HG02642 (cell line): ENCODE data around the gene PDE10A.

Experiments used
- ATAC-seq: cut with Tn5 transposase; IDR thresholded peaks from one replicate; pipeline ENCODE4 v1.9.1; 2021; ENCODE audit warnings: mild to moderate bottlenecking; ENCODE audit not compliant: unreplicated experiment, poor library complexity

Gene PDE10A

GRCh38 chr6:165662749-165663376, at the start of gene PDE10A:
Gene PDE10A (minus strand): TSS chr6:165663241. CDS start chr6:165662811, 430 bp downstream.
- no peak for ATAC-seq

DNA sequence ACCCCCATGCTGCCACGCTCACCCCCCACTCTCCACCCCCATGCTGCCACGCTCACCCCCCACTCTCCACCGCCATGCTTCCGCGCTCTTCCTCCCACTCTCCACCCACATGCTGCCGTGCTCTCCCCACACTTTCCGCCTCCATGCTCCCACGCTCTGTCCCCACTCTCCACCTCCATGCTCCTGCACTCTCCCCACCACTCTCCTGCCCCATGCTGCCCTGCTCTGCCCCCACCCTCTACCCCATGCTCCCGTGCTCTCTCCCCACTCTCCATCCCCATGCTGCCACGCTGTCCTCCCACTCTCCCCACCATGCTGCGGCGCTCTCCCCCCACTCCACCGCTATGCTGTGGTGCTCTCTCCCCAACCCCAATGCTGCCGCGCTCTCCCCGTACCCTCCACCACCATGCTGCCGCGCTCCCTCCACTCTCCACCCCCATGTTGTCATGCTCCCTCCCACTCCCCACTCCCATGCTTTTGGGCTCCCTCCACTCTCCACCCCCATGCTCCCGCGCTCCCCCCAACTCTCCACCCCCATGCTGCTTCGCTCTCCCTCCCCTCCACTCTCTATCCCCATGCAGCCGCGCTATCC, 46.0 kb upstream of the PDE10A start:
- no peak for ATAC-seq

GRCh38 chr6:165707067-165707853, 44.2 kb upstream of the PDE10A start:
- ATAC-seq: no peak

GRCh38 chr6:165705941-165706340, 42.9 kb upstream of the PDE10A start:
- no peak for ATAC-seq

- no peak for ATAC-seq
These were observed 41.2 kb upstream of the PDE10A start for GRCh38 chr6:165704045-165704748.

DNA sequence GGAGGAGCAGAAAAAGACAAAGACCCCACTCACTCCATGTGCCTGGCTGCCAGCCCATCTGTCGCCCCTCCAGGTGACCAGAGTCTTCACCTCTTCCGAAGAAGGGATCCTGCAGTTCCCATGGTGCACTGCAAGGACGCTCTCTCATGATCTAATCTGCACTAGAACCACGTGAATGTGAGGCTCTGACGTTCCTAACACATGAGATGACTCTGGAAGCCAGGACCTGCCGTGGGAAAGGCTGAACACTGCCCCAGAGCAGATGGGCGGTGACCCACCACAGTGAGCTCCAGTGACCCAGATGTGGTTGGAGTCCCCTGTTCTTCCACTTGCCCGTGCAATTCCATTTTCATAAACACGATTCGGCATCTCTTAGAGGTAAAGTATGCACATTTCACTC, 39.6 kb upstream of the PDE10A start:
- ATAC-seq: no peak

DNA sequence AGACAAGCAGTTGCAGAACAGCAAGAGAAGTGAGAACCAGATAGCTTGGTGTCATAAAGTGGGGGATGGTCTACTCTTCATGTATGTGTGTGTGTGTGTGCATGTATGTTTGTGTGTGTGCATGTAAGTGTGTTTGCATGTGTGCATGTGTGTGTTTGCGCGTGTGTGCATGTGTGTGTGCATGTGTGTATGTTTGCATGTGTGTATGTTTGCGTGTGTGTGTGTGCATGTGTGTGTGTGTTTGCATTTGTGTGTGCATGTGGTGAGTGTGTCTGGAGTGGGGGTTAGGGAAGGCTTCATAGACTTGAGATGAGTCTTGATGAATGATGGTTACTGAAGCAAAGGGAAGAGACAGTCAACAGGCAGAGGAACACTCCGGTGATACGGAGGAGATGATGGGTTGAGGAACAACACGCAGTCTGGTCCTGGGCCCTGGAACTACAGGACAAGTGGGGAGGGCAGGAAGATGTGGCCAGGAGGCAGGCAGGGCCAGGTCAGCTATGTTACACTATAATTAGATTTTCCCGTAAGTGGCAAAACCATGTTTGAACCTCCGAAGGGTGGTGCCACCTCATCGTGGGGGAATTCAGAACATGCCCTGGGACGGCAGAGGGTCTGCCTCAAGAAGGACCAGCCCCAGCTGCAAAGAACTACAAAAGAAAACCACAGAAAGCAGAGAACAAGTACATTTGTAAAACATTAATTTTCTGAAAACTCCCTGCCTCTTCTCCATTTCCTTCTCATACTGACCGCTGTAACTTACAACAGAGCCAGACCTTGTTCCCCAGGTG, 38.7 kb upstream of the PDE10A start:
- ATAC-seq: peak; percentile 66

GRCh38 chr6:165701005-165701404, 38.0 kb upstream of the PDE10A start:
- ATAC-seq: no peak

- no peak for ATAC-seq
These were observed 35.8 kb upstream of the PDE10A start for GRCh38 chr6:165698868-165699267.

DNA sequence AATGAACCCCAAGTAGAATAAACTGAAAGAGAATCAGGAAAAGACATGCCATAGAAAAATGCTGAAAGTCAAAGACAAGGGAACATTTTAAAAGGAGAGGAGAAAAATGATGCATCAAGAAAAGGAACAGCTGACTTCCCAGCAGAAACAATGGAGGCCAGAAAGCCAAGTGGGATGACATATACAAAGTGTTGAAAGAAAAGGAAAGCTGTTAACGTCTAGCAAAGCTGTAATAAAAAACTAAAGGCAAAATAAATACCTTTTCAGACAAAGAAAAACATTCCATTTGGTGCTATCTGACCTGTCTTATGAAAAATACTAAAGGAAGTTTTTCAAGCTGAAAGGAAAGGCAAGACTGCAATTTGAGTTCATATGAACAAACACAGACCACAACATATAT, 34.1 kb upstream of the PDE10A start:
- no peak for ATAC-seq

GRCh38 chr6:165695722-165696515, 32.9 kb upstream of the PDE10A start:
- ATAC-seq: no peak

GRCh38 chr6:165694296-165694695, 31.3 kb upstream of the PDE10A start:
- ATAC-seq: no peak

GRCh38 chr6:165692106-165692653, 29.1 kb upstream of the PDE10A start:
- ATAC-seq: no peak

- no peak for ATAC-seq
These were observed 26.7 kb upstream of the PDE10A start for GRCh38 chr6:165689699-165690098.

GRCh38 chr6:165686596-165687365, 23.7 kb upstream of the PDE10A start:
- ATAC-seq: no peak

DNA sequence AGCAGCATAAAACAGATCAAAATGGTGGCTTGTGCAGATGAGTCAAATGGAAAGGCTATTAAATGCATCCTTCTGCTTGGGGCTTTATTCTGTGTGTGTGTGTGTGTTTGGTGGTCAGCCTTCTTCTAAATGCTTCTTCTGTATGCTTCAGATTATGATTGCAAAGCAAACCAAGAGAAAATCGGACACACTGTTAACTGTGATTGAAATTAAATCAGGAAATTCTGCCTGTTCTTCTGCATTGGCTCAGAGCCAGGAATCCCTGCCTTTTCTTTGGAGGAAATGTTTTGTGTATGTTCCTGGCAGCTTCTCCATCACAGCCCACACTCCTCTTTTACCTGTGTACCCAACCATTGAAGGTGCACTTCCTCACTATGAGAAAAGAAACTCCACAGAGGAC, 22.3 kb upstream of the PDE10A start:
- ATAC-seq: no peak

DNA sequence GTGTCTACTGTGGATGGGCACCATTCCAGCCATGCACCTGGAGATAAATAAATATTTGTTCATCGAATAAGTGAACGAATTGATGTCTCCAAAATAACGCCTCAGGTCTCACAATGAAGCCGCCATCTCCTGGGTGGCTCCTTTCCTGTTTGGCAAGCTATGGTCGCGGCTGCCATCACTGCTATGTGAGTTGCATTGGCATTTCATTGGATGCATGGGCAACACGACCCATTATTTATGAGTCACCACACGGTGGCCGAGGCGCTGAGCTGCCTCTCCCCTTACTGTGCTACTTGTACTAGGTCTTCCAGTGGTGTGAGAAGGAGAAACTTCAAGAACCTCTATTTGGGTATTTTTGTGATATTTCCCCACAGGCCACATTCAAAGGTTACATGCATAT, 21.3 kb upstream of the PDE10A start:
- ATAC-seq: no peak

DNA sequence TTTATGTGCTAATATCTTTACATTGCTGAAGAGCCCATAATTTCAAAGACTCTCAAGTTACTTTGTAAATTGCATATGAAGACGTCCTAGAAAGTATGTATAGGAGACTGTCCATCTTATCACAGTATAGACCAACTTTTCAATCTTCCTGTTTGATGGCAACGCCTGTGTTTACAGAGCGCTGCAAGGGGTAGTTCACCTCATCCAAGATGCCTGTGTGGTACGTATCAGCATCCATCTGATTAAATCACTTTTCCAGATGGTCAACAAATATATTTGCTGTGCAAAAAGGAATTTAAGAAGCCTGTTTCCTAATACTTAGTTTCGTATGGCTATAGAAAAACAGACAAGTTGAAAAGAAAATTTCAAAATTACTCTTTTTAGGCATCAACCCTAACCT, 17.9 kb upstream of the PDE10A start:
- no peak for ATAC-seq
